ENCODE measurements around the gene ABTB1. TPM values are rescaled to one million over a fixed set of nuclear protein-coding genes. Genes with fewer than 3 reads are reported as not detected.

The ABTB1 gene
- total and polyA plus RNA-seq, 4 donors = 9.7 to 14.1 (median 10.9) TPM

GRCh38 chr3:127640042-127640355 is 32.8 kb upstream of the ABTB1 start:
- 97% methylated on average over 3 of the region's 3 CpGs for WGBS

DNA sequence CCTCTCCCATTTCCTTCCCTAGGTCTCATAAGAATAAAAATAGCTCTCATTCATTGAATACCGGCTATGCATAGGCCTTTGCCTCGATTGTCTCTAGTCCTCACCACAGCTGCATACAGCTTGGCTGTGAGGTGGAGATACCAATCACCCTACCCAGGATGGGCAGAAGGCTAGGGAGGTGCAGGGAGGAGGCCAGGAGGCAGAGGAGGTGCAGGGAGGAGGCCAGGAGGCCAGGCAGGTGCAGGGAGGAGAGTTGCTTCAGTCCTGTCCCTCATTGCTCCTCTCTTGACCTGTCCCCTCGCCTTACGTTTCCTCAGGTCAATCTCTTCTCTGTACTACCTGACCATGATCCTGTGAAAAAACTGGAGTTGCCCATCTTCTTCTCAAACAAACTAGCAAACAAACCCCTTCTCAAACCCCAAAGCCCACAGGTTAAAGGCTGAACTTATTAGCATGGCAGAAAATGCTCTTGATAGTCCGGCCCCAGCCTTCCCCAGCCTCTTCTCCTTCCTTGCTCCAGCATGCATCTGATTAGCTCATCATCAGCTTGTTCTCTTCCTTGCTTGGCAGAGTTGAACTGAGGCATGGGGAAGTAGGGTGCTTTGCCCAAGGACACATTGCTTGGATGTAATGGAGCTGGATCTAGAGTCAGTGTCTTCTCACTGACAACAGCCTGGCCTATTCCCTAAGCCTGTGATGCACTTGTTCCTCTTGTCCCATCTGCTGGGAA is 27.9 kb upstream of the ABTB1 start:
- WGBS = 85% methylated on average over 5 of the region's 5 CpGs
- Histone ChIP-seq H3K9ac (ENCODE audit: low read depth in 1 of 2, low read length in 2 of 2) (no peak overlapping the region), H3K4me3 (ENCODE audit: low read depth in 1 of 3, low read length in 3 of 3) (no peak overlapping the region), H3K27me3 (ENCODE audit: control insufficient read depth in 4 of 4, insufficient read depth in 4 of 4, low read length in 3 of 4) (no peaks in the 10 kb centered on the region), H3K4me1 (ENCODE audit: control insufficient read depth in 4 of 4, insufficient read depth in 4 of 4, low read length in 3 of 4) (no peaks in the 10 kb centered on the region), H3K9me3 (ENCODE audit: control insufficient read depth in 4 of 4, low read length in 3 of 4) (no peaks in the 10 kb centered on the region), H3K27ac (ENCODE audit: low read depth in 1 of 2, low read length in 2 of 2) (no peak overlapping the region), H3K36me3 (ENCODE audit: control insufficient read depth in 4 of 4, insufficient read depth in 3 of 4, low read depth in 1 of 4, low read length in 3 of 4) (no peaks in the 10 kb centered on the region)
- DNase-seq (ENCODE audit: low spot score) = no peak
- TF ChIP-seq ATF3 (IDR thresholded peaks at IDR 0.05) (no peak), NR2F2 (IDR thresholded peaks at IDR 0.05) (no peak), FOXA1 (IDR thresholded peaks at IDR 0.05) (no peak)
- TF ChIP-seq, protein P1, sequence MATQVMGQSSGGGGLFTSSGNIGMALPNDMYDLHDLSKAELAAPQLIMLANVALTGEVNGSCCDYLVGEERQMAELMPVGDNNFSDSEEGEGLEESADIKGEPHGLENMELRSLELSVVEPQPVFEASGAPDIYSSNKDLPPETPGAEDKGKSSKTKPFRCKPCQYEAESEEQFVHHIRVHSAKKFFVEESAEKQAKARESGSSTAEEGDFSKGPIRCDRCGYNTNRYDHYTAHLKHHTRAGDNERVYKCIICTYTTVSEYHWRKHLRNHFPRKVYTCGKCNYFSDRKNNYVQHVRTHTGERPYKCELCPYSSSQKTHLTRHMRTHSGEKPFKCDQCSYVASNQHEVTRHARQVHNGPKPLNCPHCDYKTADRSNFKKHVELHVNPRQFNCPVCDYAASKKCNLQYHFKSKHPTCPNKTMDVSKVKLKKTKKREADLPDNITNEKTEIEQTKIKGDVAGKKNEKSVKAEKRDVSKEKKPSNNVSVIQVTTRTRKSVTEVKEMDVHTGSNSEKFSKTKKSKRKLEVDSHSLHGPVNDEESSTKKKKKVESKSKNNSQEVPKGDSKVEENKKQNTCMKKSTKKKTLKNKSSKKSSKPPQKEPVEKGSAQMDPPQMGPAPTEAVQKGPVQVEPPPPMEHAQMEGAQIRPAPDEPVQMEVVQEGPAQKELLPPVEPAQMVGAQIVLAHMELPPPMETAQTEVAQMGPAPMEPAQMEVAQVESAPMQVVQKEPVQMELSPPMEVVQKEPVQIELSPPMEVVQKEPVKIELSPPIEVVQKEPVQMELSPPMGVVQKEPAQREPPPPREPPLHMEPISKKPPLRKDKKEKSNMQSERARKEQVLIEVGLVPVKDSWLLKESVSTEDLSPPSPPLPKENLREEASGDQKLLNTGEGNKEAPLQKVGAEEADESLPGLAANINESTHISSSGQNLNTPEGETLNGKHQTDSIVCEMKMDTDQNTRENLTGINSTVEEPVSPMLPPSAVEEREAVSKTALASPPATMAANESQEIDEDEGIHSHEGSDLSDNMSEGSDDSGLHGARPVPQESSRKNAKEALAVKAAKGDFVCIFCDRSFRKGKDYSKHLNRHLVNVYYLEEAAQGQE (IDR thresholded peaks at IDR 0.05) = no peak

More at GRCh38 chr3:127640042-127640355, 32.8 kb upstream of the ABTB1 start:
- TF ChIP-seq GABPA (IDR thresholded peaks at IDR 0.05 in 1 of 2, conservative IDR thresholded peaks at IDR 0.05 in 1 of 2) = no peak
- H3K4me3 ChIP-seq (ENCODE audit: low read depth in 1 of 3, low read length in 3 of 3) = no peak overlapping the region
- H3K36me3 ChIP-seq (ENCODE audit: control insufficient read depth in 4 of 4, insufficient read depth in 3 of 4, low read depth in 1 of 4, low read length in 3 of 4) = no peaks in the 10 kb centered on the region
- H3K9me3 ChIP-seq (ENCODE audit: control insufficient read depth in 4 of 4, low read length in 3 of 4) = no peaks in the 10 kb centered on the region
- no peak for DNase-seq (ENCODE audit: low spot score)
- H3K27ac ChIP-seq (ENCODE audit: low read depth in 1 of 2, low read length in 2 of 2) = no peak overlapping the region
- no peaks in the 10 kb centered on the region for H3K27me3 ChIP-seq (ENCODE audit: control insufficient read depth in 4 of 4, insufficient read depth in 4 of 4, low read length in 3 of 4)
- no peaks in the 10 kb centered on the region for H3K4me1 ChIP-seq (ENCODE audit: control insufficient read depth in 4 of 4, insufficient read depth in 4 of 4, low read length in 3 of 4)
- no peak overlapping the region for H3K9ac ChIP-seq (ENCODE audit: low read depth in 1 of 2, low read length in 2 of 2)

DNA sequence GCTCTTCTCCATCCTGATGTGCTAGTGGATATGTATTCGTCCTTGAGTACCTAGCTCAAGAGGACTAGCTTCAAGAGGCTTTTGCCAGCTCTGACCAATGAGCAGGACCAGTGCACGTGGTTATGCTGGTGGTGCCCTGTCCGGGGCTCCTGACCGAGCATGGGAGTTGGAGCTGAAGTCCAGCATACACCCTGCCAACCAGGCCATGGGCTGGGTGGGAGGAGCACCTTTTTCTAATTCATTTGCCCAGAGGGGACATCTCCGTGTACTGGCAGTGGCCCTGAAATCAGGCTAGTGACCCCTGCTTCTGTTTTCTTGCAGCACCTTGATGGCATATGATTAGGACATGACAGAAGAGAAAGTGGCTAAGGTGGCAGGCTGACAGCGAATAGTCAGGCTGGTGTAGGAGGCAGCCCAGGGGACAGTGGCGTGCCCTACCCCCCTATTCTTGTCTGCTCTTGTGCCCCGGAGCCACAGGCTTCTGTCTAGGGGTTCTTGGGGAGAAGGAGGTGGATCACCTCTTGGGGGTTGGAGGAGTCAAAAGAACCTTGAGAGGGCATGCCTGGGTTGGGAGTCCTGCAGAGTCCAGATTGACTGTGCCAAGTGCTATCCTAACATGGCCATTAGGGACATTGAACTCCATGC is 27.3 kb upstream of the ABTB1 start:
- Histone ChIP-seq H3K4me3 (ENCODE audit: low read depth in 1 of 3, low read length in 3 of 3) (no peak overlapping the region), H3K9ac (ENCODE audit: low read depth in 1 of 2, low read length in 2 of 2) (no peak overlapping the region), H3K27ac (ENCODE audit: low read depth in 1 of 2, low read length in 2 of 2) (no peak overlapping the region), H3K27me3 (ENCODE audit: control insufficient read depth in 4 of 4, insufficient read depth in 4 of 4, low read length in 3 of 4) (no peaks in the 10 kb centered on the region), H3K36me3 (ENCODE audit: control insufficient read depth in 4 of 4, insufficient read depth in 3 of 4, low read depth in 1 of 4, low read length in 3 of 4) (no peaks in the 10 kb centered on the region), H3K4me1 (ENCODE audit: control insufficient read depth in 4 of 4, insufficient read depth in 4 of 4, low read length in 3 of 4) (no peaks in the 10 kb centered on the region), H3K9me3 (ENCODE audit: control insufficient read depth in 4 of 4, low read length in 3 of 4) (no peaks in the 10 kb centered on the region)
- TF ChIP-seq SP1 (IDR thresholded peaks at IDR 0.05) (no peak), JUND (IDR thresholded peaks at IDR 0.05) (no peak), ATF3 (IDR thresholded peaks at IDR 0.05) (no peak), FOXA1 (IDR thresholded peaks at IDR 0.05) (no peak), NR2F2 (IDR thresholded peaks at IDR 0.05) (no peak), HNF4A (conservative IDR thresholded peaks at IDR 0.05) (no peak)
- TF ChIP-seq, protein P1 (IDR thresholded peaks at IDR 0.05) = no peak
- WGBS = 95% methylated on average over 8 of the region's 8 CpGs
- DNase-seq (ENCODE audit: low spot score) = no peak

Measured in liver (tissue), 9 donors.